Left ventricle myocardium inferior (tissue), 1 donor: ENCODE measurements around the gene SAMD14. TPM values are rescaled to one million over a fixed set of nuclear protein-coding genes. Genes with fewer than 3 reads are reported as not detected.

ENCODE experiments used
- DNase-seq: peaks from one replicate; pipeline ENCODE4 v3.0.0-alpha.2; 2020
- H3K27ac ChIP-seq: fragments of 200-600 bp; replicated peaks from 2 replicates; pipeline ENCODE4 v1.8.0; 2021
- H3K27me3 ChIP-seq: fragments of 200-600 bp; 2 replicates; pipeline ENCODE4 v1.8.0; 2021; ENCODE audit warnings: low read depth
- H3K36me3 ChIP-seq: fragments of 200-600 bp; 2 replicates; pipeline ENCODE4 v1.8.0; 2021
- H3K4me1 ChIP-seq: fragments of 200-600 bp; 2 replicates; pipeline ENCODE4 v1.8.0; 2021
- H3K4me3 ChIP-seq: fragments of 200-600 bp; 2 replicates; pipeline ENCODE4 v1.8.0; 2021; ENCODE audit warnings: mild to moderate bottlenecking, moderate library complexity
- H3K9me3 ChIP-seq: fragments of 200-600 bp; replicated peaks from 2 replicates; pipeline ENCODE4 v1.8.0; 2021
- intact Hi-C: fragments of 100-400 bp; cut with micrococcal nuclease; formaldehyde crosslinking; loops from one replicate; pipeline ENCODE4 v1.11.0; 2022
- total RNA-seq: library from RNA; stranded (reverse); fragmentation: NEBNext Ultra II Directional; extraction: Animal tissue kit (Norgen Biotek cat#: 25700); gene quantifications from one replicate; pipeline ENCODE4 v1.2.1, GENCODE V29; 2021
- TF ChIP-seq, protein P1 (sequence below): fragments of 200-600 bp; IDR thresholded peaks from 2 replicates; pipeline ENCODE4 v1.8.0; 2021; ENCODE audit warnings: antibody characterized with exemption, mild to moderate bottlenecking, borderline replicate concordance
- donor health status: DM: no; HTN: yes; CAD: no; lungs with severe emphysema.

SAMD14 gene
- total RNA-seq, 1 donor from 2014 or later: 1.6 TPM

- no peaks in the 10 kb centered on the region for H3K27me3 ChIP-seq
- DNase-seq: no peak
- TF ChIP-seq, protein P1, sequence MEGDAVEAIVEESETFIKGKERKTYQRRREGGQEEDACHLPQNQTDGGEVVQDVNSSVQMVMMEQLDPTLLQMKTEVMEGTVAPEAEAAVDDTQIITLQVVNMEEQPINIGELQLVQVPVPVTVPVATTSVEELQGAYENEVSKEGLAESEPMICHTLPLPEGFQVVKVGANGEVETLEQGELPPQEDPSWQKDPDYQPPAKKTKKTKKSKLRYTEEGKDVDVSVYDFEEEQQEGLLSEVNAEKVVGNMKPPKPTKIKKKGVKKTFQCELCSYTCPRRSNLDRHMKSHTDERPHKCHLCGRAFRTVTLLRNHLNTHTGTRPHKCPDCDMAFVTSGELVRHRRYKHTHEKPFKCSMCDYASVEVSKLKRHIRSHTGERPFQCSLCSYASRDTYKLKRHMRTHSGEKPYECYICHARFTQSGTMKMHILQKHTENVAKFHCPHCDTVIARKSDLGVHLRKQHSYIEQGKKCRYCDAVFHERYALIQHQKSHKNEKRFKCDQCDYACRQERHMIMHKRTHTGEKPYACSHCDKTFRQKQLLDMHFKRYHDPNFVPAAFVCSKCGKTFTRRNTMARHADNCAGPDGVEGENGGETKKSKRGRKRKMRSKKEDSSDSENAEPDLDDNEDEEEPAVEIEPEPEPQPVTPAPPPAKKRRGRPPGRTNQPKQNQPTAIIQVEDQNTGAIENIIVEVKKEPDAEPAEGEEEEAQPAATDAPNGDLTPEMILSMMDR: no peak
- no peak overlapping the region for H3K27ac ChIP-seq
- H3K4me1 ChIP-seq: peaks cover 22% of the 10 kb centered on the region
- intact Hi-C loops: no loop called here
- peaks cover 53% of the 10 kb centered on the region for H3K36me3 ChIP-seq
- H3K9me3 ChIP-seq: no peaks in the 10 kb centered on the region
- H3K4me3 ChIP-seq: no peak overlapping the region
These were observed 53.8 kb downstream of the SAMD14 start for GRCh38 chr17:50076221-50076590.

GRCh38 chr17:50075446-50076032, 54.4 kb downstream of the SAMD14 start:
- Histone ChIP-seq H3K27ac (no peak overlapping the region), H3K4me3 (no peak overlapping the region), H3K4me1 (peaks cover 15% of the 10 kb centered on the region), H3K27me3 (no peaks in the 10 kb centered on the region), H3K36me3 (peaks cover 59% of the 10 kb centered on the region), H3K9me3 (no peaks in the 10 kb centered on the region)
- intact Hi-C loops: no loop called here
- TF ChIP-seq, protein P1: no peak
- DNase-seq: no peak

- Histone ChIP-seq H3K4me3 (no peak overlapping the region), H3K36me3 (peaks cover 65% of the 10 kb centered on the region), H3K27me3 (no peaks in the 10 kb centered on the region), H3K27ac (no peak overlapping the region), H3K4me1 (peaks cover 5% of the 10 kb centered on the region), H3K9me3 (no peaks in the 10 kb centered on the region)
- no peak for DNase-seq
- TF ChIP-seq, protein P1: no peak
- intact Hi-C loops: no loop called here
These were observed 55.7 kb downstream of the SAMD14 start for GRCh38 chr17:50074227-50074626.

DNA sequence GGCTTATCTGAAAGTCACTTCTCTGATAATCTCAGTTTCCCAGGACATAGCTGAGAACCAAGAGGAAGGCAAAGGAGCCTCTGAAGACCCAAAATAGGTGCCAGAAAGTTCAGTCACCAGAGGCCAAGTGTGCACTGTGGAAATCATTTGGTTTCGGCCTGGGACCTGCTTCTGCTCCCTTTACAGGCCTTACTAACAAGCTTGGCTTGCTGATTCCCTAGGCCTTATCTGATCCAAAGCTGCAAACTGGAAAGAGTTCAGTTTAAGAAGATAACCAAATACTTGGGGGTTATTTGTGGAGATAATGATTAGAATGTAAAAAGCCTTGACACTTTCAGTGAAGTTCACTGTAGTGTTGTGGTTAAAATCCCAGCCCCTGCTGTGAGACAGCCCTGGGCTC, 57.0 kb downstream of the SAMD14 start:
- intact Hi-C loops: no loop called here
- H3K9me3 ChIP-seq: no peaks in the 10 kb centered on the region
- H3K27me3 ChIP-seq: no peaks in the 10 kb centered on the region
- no peak overlapping the region for H3K4me3 ChIP-seq
- TF ChIP-seq, protein P1: no peak
- H3K4me1 ChIP-seq: peaks cover under 1% of the 10 kb centered on the region
- H3K27ac ChIP-seq: no peak overlapping the region
- peaks cover 59% of the 10 kb centered on the region for H3K36me3 ChIP-seq
- no peak for DNase-seq

DNA sequence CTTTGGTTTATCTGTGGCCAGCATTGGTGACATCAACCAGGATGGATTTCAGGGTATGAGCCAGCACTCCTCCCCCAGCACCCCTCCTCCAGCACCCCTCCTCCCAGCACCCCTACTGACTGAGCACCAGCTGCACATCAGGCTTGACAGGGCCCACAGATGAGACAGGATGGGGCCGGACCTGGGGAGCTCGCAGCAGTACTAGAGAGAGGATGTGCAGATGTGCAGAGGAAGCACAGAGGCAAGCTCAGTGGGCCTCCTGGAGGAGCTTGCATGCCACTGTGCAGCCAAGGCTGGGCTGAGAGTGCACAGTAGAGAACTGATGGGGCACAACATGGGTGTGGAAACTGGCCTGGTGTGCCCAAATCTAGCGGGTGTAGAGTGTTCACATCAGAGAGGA, 57.8 kb downstream of the SAMD14 start:
- Histone ChIP-seq H3K9me3 (no peaks in the 10 kb centered on the region), H3K27ac (no peak overlapping the region), H3K4me1 (peaks cover 8% of the 10 kb centered on the region), H3K27me3 (no peaks in the 10 kb centered on the region), H3K4me3 (no peak overlapping the region), H3K36me3 (peaks cover 52% of the 10 kb centered on the region)
- TF ChIP-seq, protein P1: no peak
- intact Hi-C loops: no loop called here
- no peak for DNase-seq
